Right renal cortex interstitium (tissue), 3 donors: ENCODE results near the gene CAPN10. TPM values are rescaled to one million over a fixed set of nuclear protein-coding genes. Genes with fewer than 3 reads are reported as not detected.
"Not testable (repeated sequence)": the region's sequence is repeated elsewhere in the genome, so short reads cannot be mapped to it uniquely, and the experiment has no call there.

ENCODE experiments used
- DNase-seq, 3 donors: peaks; one replicate each; pipeline ENCODE4 v3.0.0-alpha.2; 2013; ENCODE audit warnings: low read depth in 3 of 3, low spot score in 2 of 3
- polyA plus RNA-seq, 3 donors: library from polyadenylated mRNA; unstranded; fragments of 120-200 nt; gene quantifications; one replicate each; pipeline ENCODE4 v1.2.1, GENCODE V29; 2013; ENCODE audit not compliant: insufficient read length in 3 of 3

Gene CAPN10
- polyA plus RNA-seq, 3 donors: 18.1 to 20.9 (median 18.1) TPM

- DNase-seq: no peak
Observed at GRCh38 chr2:240600451-240600961, 14.0 kb downstream of the CAPN10 start.

GRCh38 chr2:240601061-240601830 is 14.7 kb downstream of the CAPN10 start:
- DNase-seq: no peak

GRCh38 chr2:240601831-240602160 is 15.3 kb downstream of the CAPN10 start:
- no peak for DNase-seq

- no peak for DNase-seq
Observed at GRCh38 chr2:240602266-240603050, 15.9 kb downstream of the CAPN10 start.

GRCh38 chr2:240603081-240603835 is 16.7 kb downstream of the CAPN10 start:
- no peak for DNase-seq

- DNase-seq: no peak
Observed at GRCh38 chr2:240603846-240604245, 17.3 kb downstream of the CAPN10 start.

GRCh38 chr2:240604291-240604938 is 17.9 kb downstream of the CAPN10 start:
- peak in 2 of 3 donors; percentile 31 to 56 for DNase-seq

GRCh38 chr2:240604939-240605716 is 18.6 kb downstream of the CAPN10 start:
- no peak for DNase-seq

- DNase-seq: no peak
Observed at GRCh38 chr2:240605867-240606743, 19.6 kb downstream of the CAPN10 start.

- no peak for DNase-seq
Observed at GRCh38 chr2:240611601-240612210, 25.2 kb downstream of the CAPN10 start.

- no peak for DNase-seq
Observed at GRCh38 chr2:240613781-240614180, 27.2 kb downstream of the CAPN10 start.

- no peak for DNase-seq
Observed at GRCh38 chr2:240614391-240614790, 27.9 kb downstream of the CAPN10 start.

- no peak for DNase-seq
Observed at GRCh38 chr2:240615396-240615795, 28.9 kb downstream of the CAPN10 start.

GRCh38 chr2:240615820-240616547 is 29.4 kb downstream of the CAPN10 start:
- no peak for DNase-seq

- DNase-seq: not testable (repeated sequence)
Observed at GRCh38 chr2:240616860-240617666, 30.5 kb downstream of the CAPN10 start.

GRCh38 chr2:240618776-240619175 is 32.2 kb downstream of the CAPN10 start:
- DNase-seq: no peak
